SK-MEL-5 (cell line): ENCODE measurements around the gene PRPF8. TPM values are rescaled to one million over a fixed set of nuclear protein-coding genes. Genes with fewer than 3 reads are reported as not detected.

Experiments used
- DNase-seq: peaks from one replicate; pipeline ENCODE4 v3.0.0-alpha.2; 2016; ENCODE audit warnings: low read depth, low spot score
- in situ Hi-C: cut with HindIII; loops from 2 replicates; pipeline ENCODE4 v1.10.0; 2016; ENCODE audit warnings: low sequenced_read_pairs, high pct_unique_total_duplicates, low pct_unique_long_range_greater_than_20kb
- total RNA-seq: library from RNA; depleted of rRNA; stranded (reverse); fragments of >200 nt; shearing (Covaris generic); gene quantifications from 2 replicates; pipeline ENCODE4 v1.2.3, GENCODE V29; 2014

The PRPF8 gene
- total RNA-seq, 1 experiment from 2014 or later: 62.2 TPM

DNA sequence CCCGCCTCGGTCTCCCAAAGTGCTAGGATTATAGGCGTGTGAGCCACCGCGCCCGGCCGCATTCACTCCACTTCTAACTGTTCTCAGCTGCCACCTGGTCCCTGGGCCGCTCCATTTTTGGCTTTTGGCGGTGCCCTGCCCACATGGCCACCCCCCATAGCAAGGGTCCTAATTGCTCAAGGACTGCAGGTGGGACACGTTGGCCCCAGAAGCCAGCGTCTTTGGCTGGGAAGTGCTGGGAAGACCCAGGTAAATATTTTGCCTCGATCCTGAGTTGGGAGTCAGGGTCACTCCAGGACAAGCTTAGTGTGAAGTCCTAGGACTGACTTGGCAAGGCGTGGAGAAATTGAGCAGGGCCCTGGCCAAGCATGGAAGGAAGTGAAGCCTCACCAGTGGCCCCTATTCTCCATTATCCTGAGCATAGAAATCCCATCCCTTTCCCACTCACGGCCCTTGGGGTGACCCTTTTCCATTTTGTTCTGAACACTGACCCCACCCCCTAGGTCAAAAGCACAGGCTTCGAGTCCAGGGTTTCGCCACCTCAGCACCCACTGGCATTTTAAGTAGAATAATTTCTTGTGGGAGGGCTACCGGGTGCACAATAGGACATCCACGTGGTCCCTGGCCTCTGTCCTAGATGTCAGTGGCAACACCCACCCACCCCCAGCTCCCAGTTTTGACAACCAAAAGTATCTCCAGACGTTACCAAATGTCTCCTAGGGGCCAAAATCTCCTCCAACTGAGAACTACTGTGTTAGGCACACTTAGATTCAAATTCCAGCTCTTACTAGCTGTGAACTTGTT, 33.9 kb upstream of the PRPF8 start:
- in situ Hi-C loops: loop anchor here (10.0 kb wide), 1 partner anchor 66 kb away; no protein-coding TSS in a partner anchor
- DNase-seq: no peak

DNA sequence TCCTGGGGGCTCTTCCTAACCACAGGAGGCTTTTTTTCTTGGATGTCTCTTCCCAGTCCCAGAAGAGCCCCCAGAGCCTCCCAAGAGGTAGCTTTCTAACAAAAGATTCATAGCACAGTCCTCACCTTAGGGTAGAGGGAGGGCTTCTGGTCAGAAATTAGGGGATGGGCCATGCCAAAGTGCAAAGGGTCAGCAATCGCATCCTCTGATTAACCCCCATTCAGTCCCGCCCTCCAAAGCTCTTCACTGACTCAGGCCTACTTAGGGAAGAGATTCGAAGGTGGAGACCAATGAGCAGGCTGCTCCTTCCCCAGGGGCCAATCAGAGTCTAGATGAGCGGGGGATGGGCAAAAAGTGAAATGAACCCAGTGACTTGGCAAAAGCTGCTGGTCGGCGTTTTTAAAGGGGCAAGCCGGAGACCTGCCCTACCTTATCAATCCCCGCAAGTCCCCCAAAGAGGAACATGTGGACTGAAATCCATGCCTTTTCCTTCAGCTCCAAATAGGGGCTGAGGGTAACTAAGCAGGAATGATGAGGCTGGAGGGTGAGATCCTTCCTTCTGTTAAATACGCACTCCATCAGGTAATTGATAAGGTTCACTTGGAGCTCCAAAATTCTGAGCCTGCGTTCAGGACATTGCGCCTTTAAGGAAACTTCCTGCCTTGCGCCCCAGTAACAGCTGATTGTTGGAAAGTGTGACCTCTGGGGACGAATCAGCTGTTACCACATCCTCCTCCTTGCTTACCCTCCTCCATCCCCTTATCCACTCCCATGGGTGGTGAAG, 32.4 kb upstream of the PRPF8 start:
- in situ Hi-C loops: loop anchor here (10.0 kb wide), 1 partner anchor 68 kb away; no protein-coding TSS in a partner anchor
- peak; percentile 99 for DNase-seq

DNA sequence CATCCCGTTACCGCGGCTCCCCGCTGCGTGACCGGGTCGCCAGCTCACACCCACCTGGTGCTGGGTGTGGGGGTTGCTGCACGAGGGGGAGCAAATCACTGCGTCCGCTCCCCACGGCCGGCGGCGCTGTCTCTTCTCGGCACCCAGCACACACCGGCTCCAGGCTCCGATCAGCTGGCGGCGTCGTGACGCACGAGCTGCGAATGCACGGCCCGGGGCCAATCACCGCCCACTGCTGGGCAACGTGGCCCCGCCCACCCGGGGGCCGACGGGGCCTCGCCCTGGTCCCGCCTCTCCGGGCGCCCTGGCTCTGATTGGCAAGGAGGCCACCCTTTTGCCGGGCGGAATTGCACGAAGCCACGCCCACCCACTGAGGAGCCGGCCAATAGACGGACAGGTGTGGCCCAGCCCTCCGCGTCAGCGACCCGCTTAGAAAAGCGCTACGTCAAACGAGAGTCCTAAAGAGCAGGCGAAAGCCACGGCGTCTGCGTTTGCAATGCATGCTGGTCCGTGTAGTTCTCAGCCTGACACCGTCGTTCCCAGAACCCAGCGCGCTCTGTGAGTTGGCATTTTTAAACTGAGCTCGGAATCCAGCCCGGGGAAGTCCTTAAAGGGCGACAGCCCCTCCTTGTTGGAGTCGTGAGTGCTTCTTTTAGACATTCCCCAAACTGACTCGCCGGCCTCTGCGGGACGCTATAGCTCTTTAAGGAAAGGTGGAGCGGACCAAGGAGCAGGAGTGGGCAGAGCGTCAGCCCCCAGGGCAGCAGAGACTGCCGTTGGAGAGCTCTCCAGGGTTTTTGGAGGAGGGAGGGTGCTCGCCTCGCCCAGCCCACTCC, 31.6 kb upstream of the PRPF8 start:
- DNase-seq: peak; percentile 100
- in situ Hi-C loops: loop anchor here (10.0 kb wide), 1 partner anchor 69 kb away; no protein-coding TSS in a partner anchor

DNA sequence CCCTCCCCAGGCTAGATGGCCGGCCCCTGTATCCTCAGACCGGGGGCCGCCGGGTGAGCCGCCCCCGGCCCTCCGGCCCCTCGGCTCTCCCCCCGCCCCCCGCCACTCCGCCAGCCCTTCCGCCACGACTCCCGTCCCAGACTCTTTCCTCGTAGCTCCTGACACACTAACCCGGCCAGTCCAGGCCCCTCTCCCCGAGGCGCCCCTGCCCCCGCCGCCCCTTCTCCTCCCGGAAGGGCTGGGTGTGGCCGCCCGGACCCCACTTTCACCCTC, 31.1 kb upstream of the PRPF8 start:
- no peak for DNase-seq
- in situ Hi-C loops: loop anchor here (10.0 kb wide), 1 partner anchor 69 kb away; no protein-coding TSS in a partner anchor

DNA sequence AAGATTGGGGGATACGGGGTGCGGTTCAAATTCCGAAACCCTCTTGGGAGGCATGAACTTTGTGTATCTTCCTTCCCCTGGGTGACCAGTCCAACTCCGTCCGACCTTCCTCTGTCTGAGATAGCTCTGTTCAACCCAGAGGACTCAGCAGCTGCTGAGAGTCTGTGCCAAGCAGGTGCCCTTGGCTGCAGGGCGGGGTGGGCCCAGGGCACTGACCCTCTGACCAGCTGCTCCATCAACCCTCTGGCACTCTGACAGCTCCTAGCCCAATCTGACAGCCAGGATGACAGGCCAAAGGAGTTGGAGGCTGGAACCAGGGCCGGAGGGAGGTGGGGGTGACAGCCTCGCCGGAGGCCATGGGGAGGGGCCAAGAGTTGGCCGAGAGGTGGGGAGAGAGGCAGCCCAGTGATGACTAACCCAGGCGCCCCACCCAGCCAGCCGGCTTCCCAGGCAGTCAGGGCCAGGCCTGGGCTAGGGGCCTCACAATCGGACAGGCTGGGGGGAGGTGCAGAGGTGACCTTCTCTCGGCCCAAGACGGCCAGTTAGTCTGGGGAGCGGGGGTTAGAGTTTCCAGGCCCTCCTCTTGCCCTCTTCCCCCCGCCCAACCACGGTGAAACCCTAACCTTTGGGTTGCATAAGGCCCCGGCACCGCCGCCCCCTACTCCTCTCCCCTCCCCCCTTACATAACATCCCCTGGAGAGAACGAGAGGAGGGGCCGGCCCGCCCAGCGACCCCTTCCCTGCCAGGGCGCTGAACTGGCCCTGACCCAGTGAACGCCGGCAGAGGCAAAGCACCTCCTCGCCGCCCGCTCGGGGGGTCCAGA, 30.5 kb upstream of the PRPF8 start:
- DNase-seq: peak; percentile 37
- in situ Hi-C loops: loop anchor here (10.0 kb wide), 1 partner anchor 70 kb away; no protein-coding TSS in a partner anchor

GRCh38 chr17:1714427-1714979, 29.8 kb upstream of the PRPF8 start:
- in situ Hi-C loops: loop anchor here (10.0 kb wide), 1 partner anchor 70 kb away; no protein-coding TSS in a partner anchor
- DNase-seq: peak; percentile 79

DNA sequence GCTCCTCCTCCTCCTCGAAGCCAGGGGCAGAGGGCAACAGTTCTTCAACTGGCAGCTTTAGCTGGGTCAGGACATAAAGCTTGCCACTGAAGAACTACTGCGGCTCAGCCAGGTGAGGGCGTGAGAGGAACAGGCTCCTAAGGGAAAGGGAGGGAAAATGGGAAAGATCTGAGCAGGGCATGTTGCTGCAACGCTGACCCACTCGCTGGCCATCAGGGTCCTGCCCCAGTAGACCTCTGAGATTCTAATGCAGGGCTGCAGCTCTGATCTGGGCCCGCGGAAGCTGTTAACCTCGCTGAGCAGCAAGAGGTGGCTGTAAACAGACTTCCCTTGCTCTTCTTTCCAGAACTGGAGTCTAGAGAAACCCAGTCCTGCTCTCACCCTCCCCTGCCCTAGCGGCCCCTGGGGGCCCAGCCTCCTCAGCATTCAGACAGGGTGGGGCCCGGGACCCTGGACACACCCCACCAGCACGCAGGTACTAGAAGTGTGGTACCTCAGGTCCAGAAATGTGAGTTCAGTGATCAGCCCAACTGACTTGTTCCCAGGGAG, 29.3 kb upstream of the PRPF8 start:
- DNase-seq: peak; percentile 78
- in situ Hi-C loops: loop anchor here (10.0 kb wide), 1 partner anchor 71 kb away; no protein-coding TSS in a partner anchor

GRCh38 chr17:1713160-1713877, 28.7 kb upstream of the PRPF8 start:
- DNase-seq: no peak
- in situ Hi-C loops: loop anchor here (10.0 kb wide), 1 partner anchor 71 kb away; no protein-coding TSS in a partner anchor

GRCh38 chr17:1712271-1712670, 27.6 kb upstream of the PRPF8 start:
- in situ Hi-C loops: loop anchor here (10.0 kb wide), 1 partner anchor 73 kb away; no protein-coding TSS in a partner anchor
- no peak for DNase-seq

DNA sequence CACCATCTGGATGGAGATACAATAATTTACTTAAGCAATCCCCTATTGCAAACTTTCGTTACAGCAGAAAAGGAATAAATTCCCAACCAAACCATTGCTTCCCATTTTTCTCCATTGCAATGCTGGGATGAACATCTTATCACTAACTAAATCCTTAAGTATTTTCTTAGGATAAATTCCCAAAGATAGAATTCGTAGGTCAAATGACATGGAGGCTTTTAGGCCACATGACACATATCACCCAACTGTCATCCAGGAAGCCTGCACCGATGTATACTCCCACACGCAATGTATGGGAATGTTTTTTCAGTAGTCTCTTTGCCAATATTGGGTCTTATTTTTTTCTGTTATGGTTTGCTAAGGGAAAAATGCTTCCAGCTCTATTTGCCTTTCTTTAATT, 27.1 kb upstream of the PRPF8 start:
- DNase-seq: no peak
- in situ Hi-C loops: loop anchor here (10.0 kb wide), 1 partner anchor 73 kb away; no protein-coding TSS in a partner anchor

DNA sequence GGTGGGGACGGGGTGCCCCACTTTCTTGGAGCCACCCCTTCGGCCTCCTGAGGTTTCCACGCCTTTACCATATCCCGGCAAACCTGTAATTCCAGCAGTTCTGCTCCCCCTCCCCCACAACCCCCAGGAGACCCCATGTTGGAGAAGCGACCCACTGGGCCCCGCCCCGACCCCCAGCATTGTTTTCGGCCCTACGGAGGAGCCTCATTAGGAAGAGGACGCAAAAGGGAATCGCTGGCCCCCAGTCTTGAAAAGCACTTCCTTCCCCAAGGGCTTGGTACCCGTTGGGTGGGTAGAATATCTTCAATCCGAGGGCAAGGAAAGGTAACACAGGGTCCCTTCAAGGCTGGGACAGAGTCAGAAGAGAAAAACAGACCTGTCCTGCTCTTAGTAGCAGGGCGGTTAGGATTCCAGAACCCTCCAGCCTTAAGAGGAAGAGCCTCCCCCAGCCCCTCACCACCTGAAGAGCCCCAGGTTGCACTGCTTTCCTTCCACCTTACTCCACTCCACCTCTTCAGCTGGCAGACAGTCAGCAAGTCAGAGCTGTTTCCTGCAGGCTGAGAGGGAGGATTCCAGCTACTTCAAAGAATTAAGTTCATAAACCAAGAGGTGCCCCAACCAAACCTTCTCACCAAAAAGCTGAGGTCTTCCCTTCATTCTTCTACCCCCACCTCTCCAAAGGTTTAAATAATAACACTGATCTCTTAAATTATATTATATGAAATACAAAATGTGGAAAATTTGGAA, 26.3 kb upstream of the PRPF8 start:
- in situ Hi-C loops: loop anchor here (10.0 kb wide), 1 partner anchor 74 kb away; no protein-coding TSS in a partner anchor
- DNase-seq: no peak

- in situ Hi-C loops: loop anchor here (10.0 kb wide), 1 partner anchor 75 kb away; no protein-coding TSS in a partner anchor
- peak; percentile 58 for DNase-seq
Measured at GRCh38 chr17:1709971-1710806, 25.5 kb upstream of the PRPF8 start, which contains the start of gene TLCD2. Gene TLCD2, minus strand, starts transcription at chr17:1710377. Its CDS starts 135 bp downstream, at chr17:1710242.

- in situ Hi-C loops: no loop called here
- DNase-seq: no peak
Measured at GRCh38 chr17:1709403-1709951, 24.8 kb upstream of the PRPF8 start.
